22Rv1 (cell line): Measurements from ENCODE around the gene MYH9.

Experiments used
- ZFX ChIP-seq: fragments of 450-650 bp; IDR thresholded peaks from 2 replicates; pipeline ENCODE4 v1.6.1; 2017; ENCODE audit warnings: antibody characterized with exemption, borderline replicate concordance
- TF ChIP-seq, protein P1 (sequence below): fragments of 450-650 bp; IDR thresholded peaks from 2 replicates; pipeline ENCODE4 v1.5.1; 2017; ENCODE audit warnings: mild to moderate bottlenecking

- TF ChIP-seq, protein P1, sequence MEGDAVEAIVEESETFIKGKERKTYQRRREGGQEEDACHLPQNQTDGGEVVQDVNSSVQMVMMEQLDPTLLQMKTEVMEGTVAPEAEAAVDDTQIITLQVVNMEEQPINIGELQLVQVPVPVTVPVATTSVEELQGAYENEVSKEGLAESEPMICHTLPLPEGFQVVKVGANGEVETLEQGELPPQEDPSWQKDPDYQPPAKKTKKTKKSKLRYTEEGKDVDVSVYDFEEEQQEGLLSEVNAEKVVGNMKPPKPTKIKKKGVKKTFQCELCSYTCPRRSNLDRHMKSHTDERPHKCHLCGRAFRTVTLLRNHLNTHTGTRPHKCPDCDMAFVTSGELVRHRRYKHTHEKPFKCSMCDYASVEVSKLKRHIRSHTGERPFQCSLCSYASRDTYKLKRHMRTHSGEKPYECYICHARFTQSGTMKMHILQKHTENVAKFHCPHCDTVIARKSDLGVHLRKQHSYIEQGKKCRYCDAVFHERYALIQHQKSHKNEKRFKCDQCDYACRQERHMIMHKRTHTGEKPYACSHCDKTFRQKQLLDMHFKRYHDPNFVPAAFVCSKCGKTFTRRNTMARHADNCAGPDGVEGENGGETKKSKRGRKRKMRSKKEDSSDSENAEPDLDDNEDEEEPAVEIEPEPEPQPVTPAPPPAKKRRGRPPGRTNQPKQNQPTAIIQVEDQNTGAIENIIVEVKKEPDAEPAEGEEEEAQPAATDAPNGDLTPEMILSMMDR = no peak
- no peak for TF ChIP-seq ZFX
Measured at GRCh38 chr22:36433318-36434231, 45.8 kb upstream of the MYH9 start.
